Uterus (tissue), 4 donors: ENCODE results near the gene MYCN. TPM values are rescaled to one million over a fixed set of nuclear protein-coding genes. Genes with fewer than 3 reads are reported as not detected.

Experiments used
- DNase-seq, 2 donors: peaks; one replicate each; pipeline ENCODE4 v3.0.0-alpha.2; 2019 to 2020
- H3K27ac ChIP-seq, 2 donors: fragments of 200-600 bp; sonication (generic); 1 replicate in 1 of 2; 2 replicates in 1 of 2; pipeline ENCODE4 v1.5.1; 2016 to 2018
- H3K27me3 ChIP-seq, 2 donors: fragments of 200-600 bp; sonication (generic); one replicate each; pipeline ENCODE4 v1.5.1; 2018 to 2019; ENCODE audit warnings: control low read depth in 1 of 2
- H3K36me3 ChIP-seq, 2 donors: fragments of 200-600 bp; sonication (generic); one replicate each; pipeline ENCODE4 v1.5.1; 2019; ENCODE audit warnings: control low read depth in 1 of 2
- H3K4me1 ChIP-seq, 2 donors: fragments of 200-600 bp; sonication (generic); one replicate each; pipeline ENCODE4 v1.5.1; 2018 to 2019; ENCODE audit warnings: control low read depth in 1 of 2
- H3K4me3 ChIP-seq, 2 donors: fragments of 200-600 bp; sonication (generic); 1 replicate in 1 of 2; 2 replicates in 1 of 2; pipeline ENCODE4 v1.5.1; 2018 to 2019; ENCODE audit warnings: mild to moderate bottlenecking in 1 of 2
- H3K9me3 ChIP-seq, 2 donors: fragments of 200-600 bp; sonication (generic); one replicate each; pipeline ENCODE4 v1.5.1; 2019; ENCODE audit warnings: control low read depth in 1 of 2
- POLR2A ChIP-seq, 2 donors: fragments of 450-650 bp; IDR thresholded peaks; one replicate each; pipeline ENCODE4 v1.6.1; 2016; ENCODE audit warnings: antibody characterized with exemption in 2 of 2, mild to moderate bottlenecking in 1 of 2, moderate library complexity in 1 of 2
- intact Hi-C: fragments of 100-400 bp; cut with DNase I; formaldehyde crosslinking; loops from one replicate; pipeline ENCODE4 v1.15.1; 2023; ENCODE audit warnings: low total_unique reads
- total RNA-seq, 4 donors: library from RNA; depleted of rRNA in 3 of 4; stranded (reverse); fragments of >200 nt in 3 of 4; gene quantifications; one replicate each; pipeline versions ENCODE4 v1.1.0 to v1.2.4, GENCODE V29; 2014 to 2023
- TF ChIP-seq, protein P1 (sequence below), 4 experiments: fragments of 200-600 bp in 2 of 4; fragments of 450-650 bp in 2 of 4; sonication (generic) in 2 of 4; IDR thresholded peaks; one replicate each; pipeline ENCODE4 v1.5.1; 2016 to 2019; ENCODE audit warnings: antibody characterized with exemption in 4 of 4, mild to moderate bottlenecking in 2 of 4, moderate library complexity in 1 of 4
- donor health status: DM: yes; HTN: yes; CAD: no.

Gene MYCN
- total RNA-seq, 4 donors from 2014 or later, result 1.3 to 4.1 (median 1.9) TPM; not detected in 1

DNA sequence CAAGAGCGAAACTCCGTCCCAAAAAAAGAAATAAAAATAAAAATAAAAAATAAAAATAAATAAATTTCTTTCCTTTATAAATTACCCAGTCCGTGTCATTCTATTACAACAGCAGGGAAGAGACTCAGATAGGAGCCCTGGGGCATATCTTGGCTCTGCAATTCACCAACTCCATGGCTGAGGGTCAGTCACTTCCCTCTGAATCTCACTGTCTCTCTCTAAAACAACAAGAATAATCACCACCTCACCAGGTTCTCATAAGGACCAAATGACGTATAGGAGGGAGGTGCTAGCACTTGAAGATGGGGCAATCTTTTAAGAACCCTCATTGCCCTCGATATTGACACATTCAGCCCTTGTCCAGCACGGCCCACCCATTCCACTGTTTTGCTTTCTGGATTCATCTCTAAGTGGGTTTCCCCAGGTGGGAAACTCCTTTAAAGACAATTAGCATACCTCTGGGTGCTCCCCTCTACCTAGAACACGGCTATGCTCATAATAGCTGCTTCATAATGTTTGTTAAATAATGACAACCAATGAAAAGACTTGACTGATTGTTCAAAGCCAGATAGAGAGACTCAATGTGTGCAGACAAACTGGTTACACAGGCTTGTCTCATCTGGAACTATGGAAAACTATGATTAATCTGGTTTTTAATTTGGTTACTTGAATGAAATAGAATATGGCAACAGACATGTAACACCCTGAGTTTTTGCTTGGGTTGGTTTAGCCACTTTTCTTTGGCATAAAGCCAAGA is 15.1 kb downstream of the MYCN start:
- Histone ChIP-seq H3K9me3 (no peaks in the 10 kb centered on the region), H3K4me3 (no peak overlapping the region), H3K27me3 (no peaks in the 10 kb centered on the region), H3K36me3 (no peaks in the 10 kb centered on the region), H3K4me1 (no peaks in the 10 kb centered on the region), H3K27ac (no peak overlapping the region)
- intact Hi-C loops, result no loop called here
- no peak for TF ChIP-seq POLR2A (IDR thresholded peaks at IDR 0.05)
- TF ChIP-seq, protein P1, sequence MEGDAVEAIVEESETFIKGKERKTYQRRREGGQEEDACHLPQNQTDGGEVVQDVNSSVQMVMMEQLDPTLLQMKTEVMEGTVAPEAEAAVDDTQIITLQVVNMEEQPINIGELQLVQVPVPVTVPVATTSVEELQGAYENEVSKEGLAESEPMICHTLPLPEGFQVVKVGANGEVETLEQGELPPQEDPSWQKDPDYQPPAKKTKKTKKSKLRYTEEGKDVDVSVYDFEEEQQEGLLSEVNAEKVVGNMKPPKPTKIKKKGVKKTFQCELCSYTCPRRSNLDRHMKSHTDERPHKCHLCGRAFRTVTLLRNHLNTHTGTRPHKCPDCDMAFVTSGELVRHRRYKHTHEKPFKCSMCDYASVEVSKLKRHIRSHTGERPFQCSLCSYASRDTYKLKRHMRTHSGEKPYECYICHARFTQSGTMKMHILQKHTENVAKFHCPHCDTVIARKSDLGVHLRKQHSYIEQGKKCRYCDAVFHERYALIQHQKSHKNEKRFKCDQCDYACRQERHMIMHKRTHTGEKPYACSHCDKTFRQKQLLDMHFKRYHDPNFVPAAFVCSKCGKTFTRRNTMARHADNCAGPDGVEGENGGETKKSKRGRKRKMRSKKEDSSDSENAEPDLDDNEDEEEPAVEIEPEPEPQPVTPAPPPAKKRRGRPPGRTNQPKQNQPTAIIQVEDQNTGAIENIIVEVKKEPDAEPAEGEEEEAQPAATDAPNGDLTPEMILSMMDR (IDR thresholded peaks at IDR 0.05), result no peak
- no peak for DNase-seq

- Histone ChIP-seq H3K9me3 (no peaks in the 10 kb centered on the region), H3K27ac (no peak overlapping the region), H3K4me1 (no peaks in the 10 kb centered on the region), H3K4me3 (no peak overlapping the region), H3K27me3 (no peaks in the 10 kb centered on the region), H3K36me3 (no peaks in the 10 kb centered on the region)
- TF ChIP-seq POLR2A (IDR thresholded peaks at IDR 0.05), result no peak
- TF ChIP-seq, protein P1 (IDR thresholded peaks at IDR 0.05), result no peak
- intact Hi-C loops, result no loop called here
- no peak for DNase-seq
Measured at GRCh38 chr2:15956230-15956629, 15.9 kb downstream of the MYCN start.

GRCh38 chr2:15956751-15957736 is 16.7 kb downstream of the MYCN start:
- DNase-seq, result no peak
- TF ChIP-seq POLR2A (IDR thresholded peaks at IDR 0.05), result no peak
- TF ChIP-seq, protein P1 (IDR thresholded peaks at IDR 0.05), result no peak
- Histone ChIP-seq H3K4me1 (no peaks in the 10 kb centered on the region), H3K27ac (no peak overlapping the region), H3K27me3 (no peaks in the 10 kb centered on the region), H3K9me3 (no peaks in the 10 kb centered on the region), H3K4me3 (no peak overlapping the region), H3K36me3 (no peaks in the 10 kb centered on the region)
- intact Hi-C loops, result no loop called here

DNA sequence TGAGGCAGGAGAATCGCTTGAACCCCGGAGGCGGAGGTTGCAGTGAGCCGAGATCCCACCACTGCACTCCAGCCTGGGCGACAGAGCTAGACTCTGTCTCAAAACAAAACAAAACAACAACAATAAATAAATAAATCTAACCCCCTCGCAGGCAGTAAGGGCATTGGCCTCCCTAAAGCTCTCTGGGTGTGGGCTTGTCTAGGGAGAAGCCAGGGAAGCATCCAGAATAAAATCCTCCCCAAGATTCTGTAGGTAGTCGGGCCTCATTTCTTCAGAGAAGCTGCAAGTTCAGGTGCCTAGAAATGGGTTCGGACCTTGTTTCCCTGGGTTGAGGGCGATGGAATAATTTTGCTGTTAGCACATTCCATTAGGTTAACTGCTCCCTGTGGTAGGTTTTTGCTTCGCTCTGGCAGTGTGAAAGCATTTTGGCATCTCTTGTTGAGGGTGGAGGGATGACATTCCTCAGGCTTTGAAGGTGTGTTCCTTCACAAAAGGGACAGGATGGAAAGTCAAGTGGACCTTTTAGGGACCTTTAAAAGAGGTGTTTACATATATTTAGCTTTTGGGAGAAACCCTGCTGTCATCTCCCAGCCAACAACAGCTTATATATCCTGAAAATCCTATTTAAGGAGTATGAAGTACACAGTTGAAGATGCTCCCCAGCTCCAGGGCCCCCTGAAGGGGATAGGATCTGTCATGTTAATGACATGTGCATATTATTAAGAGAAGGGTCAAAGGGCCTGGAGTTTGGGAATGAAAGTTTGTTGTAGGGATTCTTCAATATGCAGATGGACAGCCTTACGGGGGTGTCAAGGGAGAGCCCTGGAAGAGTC is 17.7 kb downstream of the MYCN start:
- no peaks in the 10 kb centered on the region for H3K4me1 ChIP-seq
- no peaks in the 10 kb centered on the region for H3K36me3 ChIP-seq
- DNase-seq, result no peak
- no peak overlapping the region for H3K4me3 ChIP-seq
- H3K27me3 ChIP-seq, result no peaks in the 10 kb centered on the region
- intact Hi-C loops, result no loop called here
- TF ChIP-seq, protein P1 (IDR thresholded peaks at IDR 0.05), result no peak
- no peak for TF ChIP-seq POLR2A (IDR thresholded peaks at IDR 0.05)
- H3K27ac ChIP-seq, result no peak overlapping the region
- H3K9me3 ChIP-seq, result no peaks in the 10 kb centered on the region
